ENCODE results near the gene SPRN.
A peak's percentile ranks its signal among the peaks of the same experiment; 100 is the strongest.
"Not testable (repeated sequence)": the region's sequence is repeated elsewhere in the genome, so short reads cannot be mapped to it uniquely, and the experiment has no call there.

SPRN gene

GRCh38 chr10:133390597-133391248 lies 33.7 kb downstream of the SPRN start:
- H3K79me2 ChIP-seq (ENCODE audit: control insufficient read depth, insufficient read depth, low read length, unreplicated experiment): peaks cover 16% of the 10 kb centered on the region
- no peak overlapping the region for H2AFZ ChIP-seq (ENCODE audit: low read length, unreplicated experiment)
- H3K4me1 ChIP-seq (ENCODE audit: control insufficient read depth, insufficient read depth, low read length, unreplicated experiment): peaks cover 6% of the 10 kb centered on the region
- H3K27ac ChIP-seq (ENCODE audit: low read depth, low read length): no peak overlapping the region
- no peaks in the 10 kb centered on the region for H3K27me3 ChIP-seq (ENCODE audit: insufficient read depth, low read length)
- no peaks in the 10 kb centered on the region for H3K36me3 ChIP-seq (ENCODE audit: insufficient read depth, low read length)
- no peak overlapping the region for H3K4me3 ChIP-seq (ENCODE audit: low read depth, low read length)

- Histone ChIP-seq H3K27ac (ENCODE audit: low read depth, low read length) (no peak overlapping the region), H3K4me1 (ENCODE audit: control insufficient read depth, insufficient read depth, low read length, unreplicated experiment) (no peaks in the 10 kb centered on the region), H2AFZ (ENCODE audit: low read length, unreplicated experiment) (no peak overlapping the region), H3K27me3 (ENCODE audit: insufficient read depth, low read length) (no peaks in the 10 kb centered on the region), H3K79me2 (ENCODE audit: control insufficient read depth, insufficient read depth, low read length, unreplicated experiment) (peaks cover 1% of the 10 kb centered on the region), H3K4me3 (ENCODE audit: low read depth, low read length) (no peak overlapping the region), H3K36me3 (ENCODE audit: insufficient read depth, low read length) (no peaks in the 10 kb centered on the region)
These were observed 35.2 kb downstream of the SPRN start for GRCh38 chr10:133388973-133389818.

DNA sequence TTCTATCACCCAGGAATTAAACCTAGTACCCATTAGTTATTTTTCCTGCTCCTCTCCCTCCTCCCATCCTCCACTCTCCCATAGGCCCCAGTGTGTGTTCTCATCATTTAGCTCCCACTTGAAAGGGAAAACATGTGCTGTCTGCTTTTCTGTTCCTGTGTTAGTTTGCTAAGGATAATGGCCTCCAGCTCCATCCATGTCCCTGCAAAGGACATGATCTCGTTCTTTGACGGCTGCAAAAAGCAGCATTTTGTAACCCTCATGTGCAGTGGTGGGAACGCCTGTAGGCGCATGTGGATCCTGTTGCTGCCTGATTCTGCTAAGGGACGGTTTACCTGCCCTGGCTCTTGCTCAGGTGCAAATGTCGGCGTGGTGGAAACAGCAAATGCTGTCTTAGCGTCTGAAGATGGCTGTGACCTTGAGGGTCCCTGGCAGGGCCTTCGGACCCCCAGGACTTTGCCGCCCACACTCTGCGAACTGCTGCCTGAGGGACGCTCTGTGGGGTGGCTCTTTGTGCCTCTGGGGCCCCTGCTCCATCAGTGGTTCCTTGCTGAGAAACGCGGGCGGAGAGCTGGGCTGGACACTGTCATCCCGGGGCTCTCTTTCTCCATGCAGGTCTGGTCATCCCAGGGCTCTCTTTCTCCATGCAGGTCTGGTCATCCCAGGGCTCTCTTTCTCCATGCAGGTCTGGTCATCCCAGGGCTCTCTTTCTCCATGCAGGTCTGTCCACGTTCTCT lies 36.0 kb downstream of the SPRN start:
- Histone ChIP-seq H3K4me3 (ENCODE audit: low read depth, low read length) (no peak overlapping the region), H2AFZ (ENCODE audit: low read length, unreplicated experiment) (no peak overlapping the region), H3K36me3 (ENCODE audit: insufficient read depth, low read length) (no peaks in the 10 kb centered on the region), H3K4me1 (ENCODE audit: control insufficient read depth, insufficient read depth, low read length, unreplicated experiment) (no peaks in the 10 kb centered on the region), H3K27me3 (ENCODE audit: insufficient read depth, low read length) (no peaks in the 10 kb centered on the region), H3K27ac (ENCODE audit: low read depth, low read length) (no peak overlapping the region), H3K79me2 (ENCODE audit: control insufficient read depth, insufficient read depth, low read length, unreplicated experiment) (no peaks in the 10 kb centered on the region)

DNA sequence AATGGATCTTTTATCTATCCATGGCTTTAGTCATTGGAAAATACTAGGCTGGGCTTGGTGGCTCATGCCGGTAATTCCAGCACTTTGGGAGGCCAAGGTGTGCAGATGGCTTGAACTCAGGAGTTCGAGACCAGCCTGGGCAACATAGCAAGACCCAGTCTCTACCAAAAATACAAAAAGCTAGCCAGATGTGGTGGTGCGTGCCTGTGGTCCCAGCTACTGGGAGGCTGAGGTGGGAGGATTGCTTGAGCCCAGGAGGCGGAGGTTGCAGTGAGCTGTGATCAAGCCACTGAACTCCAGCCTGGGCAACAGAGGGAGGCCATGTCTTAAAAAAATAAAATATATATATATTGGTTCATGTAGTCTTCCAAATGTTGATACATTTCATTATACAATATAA lies 37.5 kb downstream of the SPRN start:
- H3K4me1 ChIP-seq (ENCODE audit: control insufficient read depth, insufficient read depth, low read length, unreplicated experiment); H3K79me2 ChIP-seq (ENCODE audit: control insufficient read depth, insufficient read depth, low read length, unreplicated experiment); H3K27me3 ChIP-seq (ENCODE audit: insufficient read depth, low read length); H3K36me3 ChIP-seq (ENCODE audit: insufficient read depth, low read length); H3K4me3 ChIP-seq (ENCODE audit: low read depth, low read length); H3K27ac ChIP-seq (ENCODE audit: low read depth, low read length); H2AFZ ChIP-seq (ENCODE audit: low read length, unreplicated experiment): not testable (repeated sequence)

DNA sequence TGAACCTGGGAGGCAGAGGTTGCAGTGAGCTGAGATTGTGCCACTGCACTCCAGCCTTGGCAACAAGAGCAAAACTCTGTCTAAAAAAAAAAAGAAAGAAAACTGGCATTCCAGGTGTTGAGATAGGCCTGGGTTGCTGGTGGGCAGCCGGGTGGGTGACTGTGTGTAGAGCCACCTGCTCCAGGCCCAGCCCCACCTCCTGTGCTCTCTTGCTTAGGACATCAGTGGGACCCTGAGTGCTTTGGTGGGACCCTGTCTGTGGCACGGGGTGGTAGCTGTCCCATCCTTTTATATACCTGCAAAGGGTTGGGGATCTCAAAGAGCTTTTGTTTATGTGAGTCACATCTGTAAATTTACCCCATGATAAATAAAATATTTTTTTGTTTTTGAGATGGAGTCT lies 39.2 kb downstream of the SPRN start:
- no peak overlapping the region for H3K27ac ChIP-seq (ENCODE audit: low read depth, low read length)
- no peak overlapping the region for H3K4me3 ChIP-seq (ENCODE audit: low read depth, low read length)
- H3K4me1 ChIP-seq (ENCODE audit: control insufficient read depth, insufficient read depth, low read length, unreplicated experiment): no peaks in the 10 kb centered on the region
- no peaks in the 10 kb centered on the region for H3K27me3 ChIP-seq (ENCODE audit: insufficient read depth, low read length)
- H3K36me3 ChIP-seq (ENCODE audit: insufficient read depth, low read length): no peaks in the 10 kb centered on the region
- H2AFZ ChIP-seq (ENCODE audit: low read length, unreplicated experiment): no peak overlapping the region
- no peaks in the 10 kb centered on the region for H3K79me2 ChIP-seq (ENCODE audit: control insufficient read depth, insufficient read depth, low read length, unreplicated experiment)

DNA sequence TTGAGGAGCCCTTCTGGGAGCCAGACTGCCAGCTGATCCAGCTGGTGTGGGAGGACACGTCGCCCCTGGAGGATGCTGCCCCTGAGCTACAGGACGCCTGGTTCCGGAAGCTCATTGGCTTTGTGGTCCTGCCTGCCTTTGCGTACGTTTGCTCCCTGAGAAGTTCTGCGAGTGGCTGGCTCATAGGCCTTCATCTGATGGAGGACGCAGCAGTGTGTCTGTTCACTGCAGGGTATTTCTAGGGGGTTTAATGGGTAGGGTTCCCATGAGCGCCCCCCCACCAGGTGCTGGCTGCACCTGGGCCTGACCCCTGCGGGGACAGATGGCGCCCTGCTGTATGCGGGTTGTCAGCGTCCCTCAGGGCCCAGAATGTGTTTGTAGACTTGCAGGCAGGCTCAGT lies 40.4 kb downstream of the SPRN start:
- no peaks in the 10 kb centered on the region for H3K4me1 ChIP-seq (ENCODE audit: control insufficient read depth, insufficient read depth, low read length, unreplicated experiment)
- no peaks in the 10 kb centered on the region for H3K36me3 ChIP-seq (ENCODE audit: insufficient read depth, low read length)
- H3K79me2 ChIP-seq (ENCODE audit: control insufficient read depth, insufficient read depth, low read length, unreplicated experiment): no peaks in the 10 kb centered on the region
- H3K27ac ChIP-seq (ENCODE audit: low read depth, low read length): no peak overlapping the region
- no peak overlapping the region for H3K4me3 ChIP-seq (ENCODE audit: low read depth, low read length)
- no peak overlapping the region for H2AFZ ChIP-seq (ENCODE audit: low read length, unreplicated experiment)
- H3K27me3 ChIP-seq (ENCODE audit: insufficient read depth, low read length): no peaks in the 10 kb centered on the region

- no peaks in the 10 kb centered on the region for H3K36me3 ChIP-seq (ENCODE audit: insufficient read depth, low read length)
- no peak overlapping the region for H3K27ac ChIP-seq (ENCODE audit: low read depth, low read length)
- H3K79me2 ChIP-seq (ENCODE audit: control insufficient read depth, insufficient read depth, low read length, unreplicated experiment): no peaks in the 10 kb centered on the region
- H2AFZ ChIP-seq (ENCODE audit: low read length, unreplicated experiment): no peak overlapping the region
- H3K4me1 ChIP-seq (ENCODE audit: control insufficient read depth, insufficient read depth, low read length, unreplicated experiment): no peaks in the 10 kb centered on the region
- H3K27me3 ChIP-seq (ENCODE audit: insufficient read depth, low read length): no peaks in the 10 kb centered on the region
- no peak overlapping the region for H3K4me3 ChIP-seq (ENCODE audit: low read depth, low read length)
These were observed 40.9 kb downstream of the SPRN start for GRCh38 chr10:133383551-133383950.

GRCh38 chr10:133381036-133381435 lies 43.4 kb downstream of the SPRN start:
- Histone ChIP-seq H3K27me3 (ENCODE audit: insufficient read depth, low read length) (no peaks in the 10 kb centered on the region), H3K4me3 (ENCODE audit: low read depth, low read length) (no peak overlapping the region), H3K4me1 (ENCODE audit: control insufficient read depth, insufficient read depth, low read length, unreplicated experiment) (no peaks in the 10 kb centered on the region), H2AFZ (ENCODE audit: low read length, unreplicated experiment) (no peak overlapping the region), H3K79me2 (ENCODE audit: control insufficient read depth, insufficient read depth, low read length, unreplicated experiment) (no peaks in the 10 kb centered on the region), H3K27ac (ENCODE audit: low read depth, low read length) (no peak overlapping the region), H3K36me3 (ENCODE audit: insufficient read depth, low read length) (no peaks in the 10 kb centered on the region)

GRCh38 chr10:133379801-133380666 lies 44.4 kb downstream of the SPRN start:
- no peaks in the 10 kb centered on the region for H3K27me3 ChIP-seq (ENCODE audit: insufficient read depth, low read length)
- peak overlapping the region; percentile 82 for H3K4me3 ChIP-seq (ENCODE audit: low read depth, low read length)
- H3K36me3 ChIP-seq (ENCODE audit: insufficient read depth, low read length): no peaks in the 10 kb centered on the region
- H3K4me1 ChIP-seq (ENCODE audit: control insufficient read depth, insufficient read depth, low read length, unreplicated experiment): no peaks in the 10 kb centered on the region
- no peak overlapping the region for H3K27ac ChIP-seq (ENCODE audit: low read depth, low read length)
- H3K79me2 ChIP-seq (ENCODE audit: control insufficient read depth, insufficient read depth, low read length, unreplicated experiment): no peaks in the 10 kb centered on the region
- no peak overlapping the region for H2AFZ ChIP-seq (ENCODE audit: low read length, unreplicated experiment)

DNA sequence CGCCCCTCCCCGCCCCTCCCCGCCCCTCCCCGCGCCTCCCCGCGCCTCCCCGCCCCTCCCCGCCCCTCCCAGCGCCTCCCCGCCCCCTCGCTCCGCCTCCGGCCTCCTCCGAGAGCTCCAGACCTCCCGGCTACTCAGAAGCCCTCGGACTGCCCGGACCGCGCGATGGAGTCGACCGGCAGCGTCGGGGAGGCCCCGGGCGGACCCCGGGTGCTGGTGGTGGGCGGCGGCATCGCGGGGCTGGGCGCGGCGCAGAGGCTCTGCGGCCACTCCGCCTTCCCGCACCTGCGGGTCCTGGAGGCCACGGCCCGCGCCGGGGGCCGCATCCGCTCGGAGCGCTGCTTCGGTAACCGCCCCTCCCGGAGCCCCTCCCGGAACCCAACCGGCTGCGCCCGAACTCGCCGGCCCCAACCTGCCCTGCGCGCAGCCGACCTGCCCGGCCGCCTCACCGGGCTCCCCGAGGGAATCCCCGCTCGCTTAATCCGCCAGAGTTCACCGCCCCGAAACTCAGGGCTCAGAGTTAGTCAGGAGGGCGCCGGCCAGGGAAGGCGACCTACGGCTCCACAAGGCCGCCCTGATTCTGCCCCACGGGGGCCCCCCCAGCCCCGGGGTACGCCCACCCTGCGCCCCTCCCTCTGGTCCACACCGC lies 45.1 kb downstream of the SPRN start, which contains the start of gene PAOX:
PAOX (plus strand) TSS at position 111 of the 649 bp plus-strand sequence; CDS start at position 166, 55 bp downstream.
- Histone ChIP-seq H3K27me3 (ENCODE audit: insufficient read depth, low read length) (no peaks in the 10 kb centered on the region), H3K27ac (ENCODE audit: low read depth, low read length) (no peak within 1 kb of the TSS), H2AFZ (ENCODE audit: low read length, unreplicated experiment) (peak within 1 kb of the TSS; percentile 62), H3K79me2 (ENCODE audit: control insufficient read depth, insufficient read depth, low read length, unreplicated experiment) (no peaks in the 10 kb centered on the region), H3K36me3 (ENCODE audit: insufficient read depth, low read length) (no peaks in the 10 kb centered on the region), H3K4me3 (ENCODE audit: low read depth, low read length) (peak within 1 kb of the TSS; percentile 82), H3K4me1 (ENCODE audit: control insufficient read depth, insufficient read depth, low read length, unreplicated experiment) (no peaks in the 10 kb centered on the region)

Data from ACC112 (cell line).